IMR-90 (cell line): ENCODE measurements around the gene BRIP1. TPM values are rescaled to one million over a fixed set of nuclear protein-coding genes. Genes with fewer than 3 reads are reported as not detected.

ENCODE experiments used
- ATAC-seq: fragments of 200-7000 bp; cut with Tn5 transposase; 2 replicates; pipeline ENCODE4 v1.9.1; 2020; ENCODE audit warnings: low read depth, mild to moderate bottlenecking, moderate library complexity
- BruUV-seq: library from RNA; stranded (reverse); fragments of 400-500 nt; replicated peaks from 2 replicates; lab custom pipeline; 2021; lab: Mats Ljungman, UMichigan
- CTCF ChIA-PET: fragments of 300-600 bp; formaldehyde crosslinking; extraction: SDS; loops from one replicate; lab custom pipeline; 2021; ENCODE audit warnings: antibody characterized with exemption; lab: Yijun Ruan, JAX
- POLR2A ChIA-PET: fragments of 300-600 bp; sonication (Branson Sonifier 250); formaldehyde crosslinking; loops from one replicate; lab custom pipeline; 2022; ENCODE audit warnings: antibody characterized with exemption; ENCODE audit not compliant: unreplicated experiment; lab: Charles Lee
- DNase-seq: peaks from one replicate; pipeline ENCODE4 v3.0.0; 2013
- H2AFZ ChIP-seq: replicated peaks from 2 replicates; pipeline ENCODE3; 2013; ENCODE audit warnings: low read length, mild to moderate bottlenecking; ENCODE audit not compliant: poor library complexity
- H2AK5ac ChIP-seq: 2 replicates; pipeline ENCODE4 v1.6.1; 2013; ENCODE audit warnings: low read depth, low read length, inconsistent platforms
- H2AK9ac ChIP-seq: replicated peaks from 2 replicates; pipeline ENCODE3; 2013; ENCODE audit warnings: mild to moderate bottlenecking, low read depth, low read length, moderate library complexity; ENCODE audit not compliant: poor library complexity
- H2BK120ac ChIP-seq: 2 replicates; pipeline ENCODE4 v1.6.1; 2013; ENCODE audit warnings: low read depth, low read length, inconsistent platforms
- H2BK15ac ChIP-seq: 3 replicates; pipeline ENCODE4 v1.6.1; 2013; ENCODE audit warnings: low read depth, low read length, inconsistent platforms
- H2BK20ac ChIP-seq: 2 replicates; pipeline ENCODE4 v1.6.1; 2013; ENCODE audit warnings: low read depth, mild to moderate bottlenecking, inconsistent platforms, low read length, moderate library complexity
- H2BK5ac ChIP-seq: 2 replicates; pipeline ENCODE4 v1.6.1; 2013; ENCODE audit warnings: mild to moderate bottlenecking, low read depth, low read length, inconsistent platforms; ENCODE audit not compliant: poor library complexity, severe bottlenecking
- H3K14ac ChIP-seq: replicated peaks from 2 replicates; pipeline ENCODE4 v1.6.1; 2013; ENCODE audit warnings: low read depth, low read length, inconsistent platforms
- H3K18ac ChIP-seq: 2 replicates; pipeline ENCODE4 v1.6.1; 2013; ENCODE audit warnings: low read depth, low read length, control low read depth
- H3K23ac ChIP-seq: 2 replicates; pipeline ENCODE4 v1.6.1; 2013; ENCODE audit warnings: low read depth, low read length, inconsistent platforms
- H3K27ac ChIP-seq: 2 replicates; pipeline ENCODE4 v1.5.1; 2013; ENCODE audit warnings: mild to moderate bottlenecking, control low read depth, low read length; ENCODE audit not compliant: insufficient read depth
- H3K27me3 ChIP-seq: 2 replicates; pipeline ENCODE4 v1.6.1; 2013; ENCODE audit warnings: low read length; ENCODE audit not compliant: control insufficient read depth, insufficient read depth
- H3K36me3 ChIP-seq: 2 replicates; pipeline ENCODE4 v1.6.1; 2013; ENCODE audit warnings: low read length, mixed read lengths; ENCODE audit not compliant: control insufficient read depth, insufficient read depth
- H3K4ac ChIP-seq: 2 replicates; pipeline ENCODE4 v1.6.1; 2013; ENCODE audit warnings: low read depth, low read length, inconsistent platforms
- H3K4me1 ChIP-seq: 2 replicates; pipeline ENCODE4 v1.6.1; 2013; ENCODE audit warnings: low read length, mixed read lengths; ENCODE audit not compliant: control insufficient read depth, insufficient read depth
- H3K4me2 ChIP-seq: 2 replicates; pipeline ENCODE4 v1.6.1; 2013; ENCODE audit warnings: low read depth, mild to moderate bottlenecking, control low read depth, low read length, moderate library complexity
- H3K4me3 ChIP-seq: 2 replicates; pipeline ENCODE4 v1.5.1; 2013; ENCODE audit warnings: low read depth, mild to moderate bottlenecking, control low read depth, low read length, moderate library complexity; ENCODE audit not compliant: insufficient read depth
- H3K56ac ChIP-seq: 2 replicates; pipeline ENCODE4 v1.6.1; 2013; ENCODE audit warnings: low read length, inconsistent platforms; ENCODE audit not compliant: insufficient read depth; ENCODE audit errors: extremely low read depth
- H3K79me1 ChIP-seq, 2 experiments: 2 replicates each; pipeline ENCODE4 v1.6.1; 2013; ENCODE audit warnings: low read length in 2 of 2, inconsistent platforms in 1 of 2, low read depth in 1 of 2
- H3K9ac ChIP-seq: 2 replicates; pipeline ENCODE4 v1.6.1; 2013; ENCODE audit warnings: low read depth, low read length, control low read depth
- H3K9me1 ChIP-seq: 2 replicates; pipeline ENCODE4 v1.6.1; 2013; ENCODE audit warnings: low read length, inconsistent platforms; ENCODE audit not compliant: insufficient read depth
- H3K9me3 ChIP-seq: 2 replicates; pipeline ENCODE4 v1.6.1; 2013; ENCODE audit warnings: low read length; ENCODE audit not compliant: control insufficient read depth, insufficient read depth
- H4K20me1 ChIP-seq: 2 replicates; pipeline ENCODE4 v1.6.1; 2013; ENCODE audit warnings: low read length, inconsistent platforms; ENCODE audit not compliant: insufficient read depth
- H4K5ac ChIP-seq: 2 replicates; pipeline ENCODE4 v1.6.1; 2013; ENCODE audit warnings: mild to moderate bottlenecking, low read depth, low read length, control low read depth
- H4K8ac ChIP-seq, 2 experiments: 2 replicates each; pipeline ENCODE4 v1.6.1; 2013; ENCODE audit warnings: low read depth in 2 of 2, low read length in 2 of 2, control low read depth in 1 of 2, inconsistent platforms in 1 of 2
- H4K91ac ChIP-seq: 2 replicates; pipeline ENCODE4 v1.6.1; 2013; ENCODE audit warnings: low read depth, low read length, inconsistent platforms; ENCODE audit not compliant: insufficient read depth
- FOS ChIP-seq: fragments of 150-350 bp; IDR thresholded peaks from 2 replicates; pipeline ENCODE4 v1.6.1; 2016; ENCODE audit warnings: low read depth, low read length
- WGBS, 2 experiments: methylation state at CpG; one replicate each; pipeline versions ENCODE4 v1.1.5 to v1.1.7; 2013; ENCODE audit warnings: missing lambda C conversion rate in 2 of 2; ENCODE audit not compliant: insufficient read length in 1 of 2; ENCODE audit errors: extremely low coverage in 2 of 2; 5-methylcytosine and 5-hydroxymethylcytosine counted together
- dilution Hi-C: fragments of 300-500 bp; cut with HindIII; formaldehyde crosslinking; loops from one replicate; pipeline ENCODE4 v1.14.3; 2018; ENCODE audit warnings: low sequenced_read_pairs; ENCODE audit not compliant: unreplicated experiment
- in situ Hi-C: fragments of 300-500 bp; cut with MboI; formaldehyde crosslinking; loops from 3 replicates; pipeline ENCODE4 v1.14.3; 2019; ENCODE audit warnings: low sequenced_read_pairs, inconsistent platforms, mixed read lengths
- intact Hi-C: fragments of 100-400 bp; cut with micrococcal nuclease; formaldehyde crosslinking; loops from 2 replicates; pipeline ENCODE4 v1.10.0; 2022
- polyA plus RNA-seq, 3 experiments: library from polyadenylated mRNA; depleted of rRNA; stranded (reverse); fragments of >200 nt; gene quantifications; 2 replicates each; pipeline ENCODE4 v1.2.3, GENCODE V29; 2012; ENCODE audit warnings: low replicate concordance in 1 of 3
- total RNA-seq: library from RNA; depleted of rRNA; stranded (reverse); fragments of >200 nt; gene quantifications from 2 replicates; pipeline ENCODE4 v1.2.3, GENCODE V29; 2012

BRIP1 gene
- total and polyA plus RNA-seq, 2 of the 4 experiments (the other 2 are of a cell fraction) = 6.1 to 19.7 TPM

DNA sequence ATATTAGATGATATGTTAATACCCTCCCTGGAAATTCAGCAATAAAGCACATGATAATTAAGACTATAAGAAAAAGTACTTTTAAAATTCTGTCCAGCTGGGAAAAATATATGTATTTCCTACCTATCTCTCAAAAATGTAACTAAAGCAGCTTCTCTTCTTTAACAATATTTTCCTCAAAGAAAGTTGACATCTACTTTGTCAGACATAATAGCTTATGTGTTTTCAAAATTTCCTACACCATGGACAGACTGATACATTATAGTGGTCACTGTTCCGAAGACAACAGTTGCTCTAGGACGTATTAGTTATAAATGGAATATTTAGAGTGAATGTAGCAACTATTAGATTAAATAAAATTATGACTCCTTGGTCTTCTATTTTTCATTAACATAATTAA, 140.9 kb downstream of the BRIP1 start:
- no peaks in the 10 kb centered on the region for H4K20me1 ChIP-seq
- no peak for ATAC-seq
- H2BK15ac ChIP-seq = no peak overlapping the region
- WGBS, 2 experiments = no CpG with 5 or more reads among the region's 2 CpGs
- no peak overlapping the region for H3K18ac ChIP-seq
- H2AK5ac ChIP-seq = no peak overlapping the region
- H2AK9ac ChIP-seq = no peak overlapping the region
- no peak overlapping the region for H4K5ac ChIP-seq
- no peak overlapping the region for H3K14ac ChIP-seq
- no peak overlapping the region for H3K27ac ChIP-seq
- CTCF ChIA-PET = no interaction called here
- no TSS peak for BruUV-seq
- H3K79me1 ChIP-seq = no peaks in the 10 kb centered on the region
- H2AFZ ChIP-seq = no peak overlapping the region
- no peak overlapping the region for H3K4me3 ChIP-seq
- DNase-seq = no peak
- in situ Hi-C loops = no loop called here
- no peak overlapping the region for H3K4me2 ChIP-seq
- H3K4me1 ChIP-seq = no peaks in the 10 kb centered on the region
- no peak overlapping the region for H3K23ac ChIP-seq
- no peak overlapping the region for H2BK120ac ChIP-seq
- H4K8ac ChIP-seq = no peak overlapping the region
- H3K36me3 ChIP-seq = no peaks in the 10 kb centered on the region
- H3K9ac ChIP-seq = no peak overlapping the region
- H2BK20ac ChIP-seq = no peak overlapping the region
- TF ChIP-seq FOS = no peak
- H3K9me3 ChIP-seq = 0 out of 2 replicates have a peak, but pooled peaks cover 2% of the 10 kb centered on the region
- H3K9me1 ChIP-seq = no peaks in the 10 kb centered on the region; the same call in 1 of the 2 replicates
- H3K56ac ChIP-seq = no peak overlapping the region
- H4K91ac ChIP-seq = no peak overlapping the region
- dilution Hi-C loops = no loop called here
- H3K27me3 ChIP-seq = no peaks in the 10 kb centered on the region
- POLR2A ChIA-PET = no interaction called here
- no peak overlapping the region for H3K4ac ChIP-seq
- H2BK5ac ChIP-seq = no peak overlapping the region
- intact Hi-C loops = no loop called here
